ENCODE measurements around the gene ACP5. TPM values are rescaled to one million over a fixed set of nuclear protein-coding genes. Genes with fewer than 3 reads are reported as not detected.

Gene ACP5
- total and polyA plus RNA-seq, 2 of the 8 experiments (the other 6 are each of a cell fraction or from before 2014, with no cell fraction given), result 9.0 to 14.3 TPM

DNA sequence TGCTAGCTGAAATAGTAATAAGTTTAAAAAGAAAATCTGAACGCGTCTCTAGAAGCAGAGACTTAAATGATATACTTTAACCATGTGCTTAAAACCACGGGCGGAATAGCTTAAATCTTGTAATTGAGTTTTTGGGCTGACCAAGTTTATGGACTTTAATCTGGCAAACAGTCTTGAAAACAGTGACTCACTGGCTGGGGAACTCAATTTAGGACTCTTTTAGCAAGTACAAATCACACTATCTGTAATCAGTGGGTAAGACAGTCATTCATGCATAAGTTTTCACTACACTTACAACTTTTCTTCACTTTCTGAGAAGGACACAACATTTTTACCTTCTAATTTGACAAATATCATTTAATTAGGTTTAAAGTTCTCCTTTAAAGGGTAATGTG is 46.6 kb upstream of the ACP5 start (continued):
- TF ChIP-seq CHD7 (IDR thresholded peaks at IDR 0.05; ENCODE audit: insufficient replicate concordance, low read length) (no peak), BRCA1 (IDR thresholded peaks at IDR 0.05; ENCODE audit: low read depth, low read length) (no peak)

Data from H1 (cell line).